Activated T-helper 1 cell treated with anti-CD3 and anti-CD28 coated beads, Interleukin-12 subunit alpha, Interleukin-12 subunit beta, Interleukin-2, Interleukin-4 antibody, amounts not matched to agents 30 ng/mL and 10 ng/mL and 1 ng/mL, durations not matched to agents 14 hours and 24 hours and 36 hours (primary cell): ENCODE data around the gene PLCB3. TPM values are rescaled to one million over a fixed set of nuclear protein-coding genes. Genes with fewer than 3 reads are reported as not detected.
A peak's percentile ranks its signal among the peaks of the same experiment; 100 is the strongest.

ENCODE experiments used
- DNase-seq: peaks from one replicate; pipeline ENCODE4 v3.0.0; 2021; ENCODE audit warnings: low spot score
- H3K27ac Mint-ChIP-seq: one replicate; pipeline ENCODE4 v1.8.0; 2021; ENCODE audit warnings: mild to moderate bottlenecking, mixed read lengths
- H3K27me3 Mint-ChIP-seq: one replicate; pipeline ENCODE4 v1.8.0; 2022; ENCODE audit warnings: mild to moderate bottlenecking, moderate library complexity, mixed read lengths; ENCODE audit not compliant: insufficient read depth
- H3K36me3 Mint-ChIP-seq: one replicate; pipeline ENCODE4 v1.8.0; 2021; ENCODE audit warnings: low read depth, mixed read lengths
- H3K4me1 Mint-ChIP-seq: one replicate; pipeline ENCODE4 v1.8.0; 2021; ENCODE audit warnings: low read depth, mixed read lengths
- H3K4me3 Mint-ChIP-seq: one replicate; pipeline ENCODE4 v1.8.0; 2021; ENCODE audit warnings: mild to moderate bottlenecking, moderate library complexity, mixed read lengths
- H3K9me3 Mint-ChIP-seq: one replicate; pipeline ENCODE4 v1.8.0; 2021; ENCODE audit warnings: mixed read lengths
- intact Hi-C: fragments of 100-400 bp; cut with micrococcal nuclease; formaldehyde crosslinking; loops from one replicate; pipeline ENCODE4 v1.15.1; 2024
- total RNA-seq: library from RNA; stranded (reverse); gene quantifications from 2 replicates; pipeline ENCODE4 v1.2.3, GENCODE V29; 2022

Gene PLCB3
- total RNA-seq, 1 donor from 2014 or later = 14.2 TPM

GRCh38 chr11:64285885-64286800, 34.8 kb downstream of the PLCB3 start:
- intact Hi-C loops = loop anchor here (1.0 to 10.0 kb wide), 6 partner anchors 16 to 311 kb away; partner anchors contain the start of genes CCDC88B, COX8A, ESRRA and PRDX5
- no peak for DNase-seq
- H3K9me3 Mint-ChIP-seq = no peaks in the 10 kb centered on the region

DNA sequence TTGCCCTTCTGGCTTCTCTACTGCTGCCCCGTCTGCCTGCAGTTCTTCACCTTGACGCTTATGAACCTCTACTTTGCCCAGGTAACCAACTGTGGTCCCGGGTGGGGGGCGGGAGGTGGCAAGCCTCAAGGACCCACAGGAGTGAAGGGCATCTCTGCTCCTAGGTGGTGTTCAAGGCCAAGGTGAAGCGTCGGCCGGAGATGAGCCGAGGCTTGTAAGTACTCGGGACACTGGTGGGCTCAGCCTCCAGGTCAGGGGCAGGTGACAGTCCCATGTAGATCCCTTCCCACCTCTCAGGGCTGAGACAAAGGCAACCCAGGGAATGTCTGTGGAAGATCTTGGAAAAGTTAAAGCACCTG, 35.5 kb downstream of the PLCB3 start:
- Mint-ChIP-seq H3K27me3 (peaks cover 16% of the 10 kb centered on the region), H3K4me1 (peaks cover 27% of the 10 kb centered on the region), H3K9me3 (no peaks in the 10 kb centered on the region), H3K4me3 (peak overlapping the region; percentile 86), H3K36me3 (peaks cover 8% of the 10 kb centered on the region), H3K27ac (peak overlapping the region; percentile 80)
- intact Hi-C loops = loop anchor here (10.0 kb wide), 1 partner anchor 312 kb away; the partner anchor contains the start of gene COX8A
- DNase-seq = no peak

More at GRCh38 chr11:64285885-64286800, 34.8 kb downstream of the PLCB3 start:
- Mint-ChIP-seq H3K27ac (peak overlapping the region; percentile 80), H3K4me3 (peak overlapping the region; percentile 86), H3K36me3 (peaks cover 13% of the 10 kb centered on the region), H3K27me3 (peaks cover 14% of the 10 kb centered on the region), H3K4me1 (peaks cover 33% of the 10 kb centered on the region)

- intact Hi-C loops = loop anchor here (10.0 kb wide), 1 partner anchor 313 kb away; the partner anchor contains the start of gene COX8A
- no peak overlapping the region for H3K27ac Mint-ChIP-seq
- H3K4me3 Mint-ChIP-seq = peak overlapping the region; percentile 58
- H3K27me3 Mint-ChIP-seq = peaks cover 19% of the 10 kb centered on the region
- no peaks in the 10 kb centered on the region for H3K9me3 Mint-ChIP-seq
- H3K4me1 Mint-ChIP-seq = peaks cover 24% of the 10 kb centered on the region
- no peak for DNase-seq
- H3K36me3 Mint-ChIP-seq = peaks cover 5% of the 10 kb centered on the region
These were observed 36.5 kb downstream of the PLCB3 start for GRCh38 chr11:64287676-64288352.

DNA sequence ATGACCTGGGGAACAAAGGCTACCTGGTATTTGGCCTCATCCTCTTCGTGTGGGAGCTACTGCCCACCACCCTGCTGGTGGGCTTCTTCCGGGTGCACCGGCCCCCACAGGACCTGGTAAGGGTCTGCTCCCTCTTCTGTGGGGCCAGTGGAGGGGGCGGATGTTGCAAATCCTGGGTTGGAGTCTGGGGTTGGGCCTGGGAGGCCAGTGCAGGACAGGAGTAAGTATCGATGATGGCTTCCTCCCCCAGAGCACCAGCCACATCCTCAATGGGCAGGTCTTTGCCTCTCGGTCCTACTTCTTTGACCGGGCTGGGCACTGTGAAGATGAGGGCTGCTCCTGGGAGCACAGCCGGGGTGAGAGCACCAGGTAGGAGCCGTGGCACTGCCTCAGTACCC, 37.0 kb downstream of the PLCB3 start:
- Mint-ChIP-seq H3K4me3 (no peak overlapping the region), H3K27me3 (peaks cover 24% of the 10 kb centered on the region), H3K4me1 (peaks cover 21% of the 10 kb centered on the region), H3K9me3 (no peaks in the 10 kb centered on the region), H3K27ac (no peak overlapping the region), H3K36me3 (peaks cover 5% of the 10 kb centered on the region)
- no peak for DNase-seq
- intact Hi-C loops = loop anchor here (10.0 kb wide), 1 partner anchor 314 kb away; the partner anchor contains the start of gene COX8A

- Mint-ChIP-seq H3K9me3 (no peaks in the 10 kb centered on the region), H3K36me3 (peaks cover 5% of the 10 kb centered on the region), H3K4me1 (peaks cover 16% of the 10 kb centered on the region), H3K27ac (no peak overlapping the region), H3K4me3 (no peak overlapping the region), H3K27me3 (peaks cover 30% of the 10 kb centered on the region)
- intact Hi-C loops = loop anchor here (10.0 kb wide), 1 partner anchor 314 kb away; the partner anchor contains the start of gene COX8A
- no peak for DNase-seq
These were observed 37.8 kb downstream of the PLCB3 start for GRCh38 chr11:64289002-64289564.

DNA sequence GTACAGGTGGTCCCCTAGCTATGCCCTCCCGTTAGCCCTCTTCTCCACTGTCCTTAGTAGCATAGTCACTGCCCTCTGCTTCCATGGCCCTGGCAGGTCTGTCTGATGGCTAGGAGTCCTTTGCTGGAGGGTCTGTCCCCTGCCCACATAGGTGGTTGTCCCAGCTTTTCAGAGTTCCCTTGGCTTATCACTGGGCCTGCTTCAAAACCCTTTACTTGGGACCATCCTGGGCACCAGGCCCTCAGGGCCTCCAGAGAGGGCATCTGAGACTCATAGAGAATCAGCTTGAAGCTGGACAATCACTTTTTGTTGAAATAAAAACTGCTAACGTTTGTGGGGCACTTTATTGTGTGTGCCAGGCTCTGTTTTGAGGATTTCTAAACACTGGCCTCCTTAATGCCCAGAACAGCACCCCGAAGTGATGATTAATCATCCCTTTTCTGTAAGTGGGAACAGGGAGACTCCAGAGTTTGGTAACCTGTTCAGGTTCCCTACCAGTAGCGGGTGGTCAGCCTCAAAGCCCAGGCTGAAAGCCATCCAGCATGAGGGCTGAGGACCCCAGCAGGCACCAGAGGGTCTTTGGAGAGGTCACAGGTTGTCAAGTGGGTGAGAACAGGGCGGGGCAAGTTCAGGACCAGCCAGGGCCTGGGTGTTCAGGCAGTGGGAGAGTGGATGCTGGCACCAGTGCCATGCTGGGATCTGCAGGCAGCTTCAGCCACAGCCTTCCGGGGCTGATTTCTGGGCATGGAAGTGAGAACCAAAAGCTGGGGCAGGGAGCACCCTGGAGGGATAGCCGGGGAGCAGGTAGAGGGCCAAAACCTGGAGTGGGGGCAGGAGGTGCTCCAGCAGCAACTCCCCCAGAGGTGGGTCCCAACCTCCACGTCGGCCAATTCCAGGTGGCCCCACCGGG, 39.3 kb downstream of the PLCB3 start:
- peaks cover 45% of the 10 kb centered on the region for H3K27me3 Mint-ChIP-seq
- peaks cover 5% of the 10 kb centered on the region for H3K36me3 Mint-ChIP-seq
- peak overlapping the region; percentile 65 for H3K4me3 Mint-ChIP-seq
- peak overlapping the region; percentile 63 for H3K27ac Mint-ChIP-seq
- no peaks in the 10 kb centered on the region for H3K9me3 Mint-ChIP-seq
- intact Hi-C loops = no loop called here
- no peak for DNase-seq
- peaks cover 16% of the 10 kb centered on the region for H3K4me1 Mint-ChIP-seq

- Mint-ChIP-seq H3K27me3 (peaks cover 52% of the 10 kb centered on the region), H3K27ac (peak within 1 kb of the TSS; percentile 63), H3K9me3 (no peaks in the 10 kb centered on the region), H3K4me1 (peaks cover 13% of the 10 kb centered on the region), H3K36me3 (peaks cover 5% of the 10 kb centered on the region), H3K4me3 (peak within 1 kb of the TSS; percentile 65)
- intact Hi-C loops = no loop called here
- DNase-seq = no peak
These were observed 40.0 kb downstream of the PLCB3 start, which contains the start of gene KCNK4 for GRCh38 chr11:64291262-64291751. KCNK4 (plus strand) TSS chr11:64291302; CDS start chr11:64293019, 1,717 bp downstream.

- peaks cover 7% of the 10 kb centered on the region for H3K4me1 Mint-ChIP-seq
- H3K9me3 Mint-ChIP-seq = no peaks in the 10 kb centered on the region
- H3K36me3 Mint-ChIP-seq = peaks cover 4% of the 10 kb centered on the region
- no peak overlapping the region for H3K4me3 Mint-ChIP-seq
- peaks cover 58% of the 10 kb centered on the region for H3K27me3 Mint-ChIP-seq
- no peak overlapping the region for H3K27ac Mint-ChIP-seq
- no peak for DNase-seq
- intact Hi-C loops = loop anchor here (1.0 kb wide), 1 partner anchor 9 kb away; no protein-coding TSS in a partner anchor
These were observed 40.6 kb downstream of the PLCB3 start for GRCh38 chr11:64291752-64292459.

DNA sequence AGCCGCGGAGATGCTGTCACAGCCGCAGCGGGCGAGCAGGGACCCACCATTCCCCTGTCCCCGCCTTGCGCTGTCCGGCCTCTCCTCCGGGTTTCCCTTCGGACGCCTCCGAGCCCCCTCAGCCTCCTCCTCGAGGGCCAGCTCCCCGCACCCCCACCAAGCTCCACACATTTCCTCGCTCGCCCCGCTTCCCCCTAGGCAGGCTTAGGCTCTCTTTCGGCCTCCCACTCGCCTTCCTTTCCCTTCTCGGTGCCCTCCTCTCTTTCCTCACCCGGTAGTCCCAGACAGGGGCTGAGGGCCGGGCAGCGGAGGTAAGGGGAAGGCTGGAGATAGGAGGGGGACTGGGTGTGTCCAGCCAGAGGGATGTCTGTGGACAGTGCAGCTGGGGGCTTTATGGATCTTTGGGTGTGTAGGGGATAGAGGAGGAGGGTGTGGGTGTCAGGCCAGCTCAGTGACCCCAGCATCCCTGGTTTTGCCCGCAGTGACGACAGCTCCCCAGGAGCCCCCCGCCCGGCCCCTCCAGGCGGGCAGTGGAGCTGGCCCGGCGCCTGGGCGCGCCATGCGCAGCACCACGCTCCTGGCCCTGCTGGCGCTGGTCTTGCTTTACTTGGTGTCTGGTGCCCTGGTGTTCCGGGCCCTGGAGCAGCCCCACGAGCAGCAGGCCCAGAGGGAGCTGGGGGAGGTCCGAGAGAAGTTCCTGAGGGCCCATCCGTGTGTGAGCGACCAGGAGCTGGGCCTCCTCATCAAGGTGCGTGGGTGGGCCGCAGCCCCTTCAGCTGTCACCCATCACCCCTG, 41.3 kb downstream of the PLCB3 start:
- Mint-ChIP-seq H3K4me1 (peaks cover 10% of the 10 kb centered on the region), H3K27me3 (peaks cover 64% of the 10 kb centered on the region), H3K4me3 (peak overlapping the region; percentile 53), H3K27ac (no peak overlapping the region), H3K36me3 (peaks cover 5% of the 10 kb centered on the region), H3K9me3 (no peaks in the 10 kb centered on the region)
- intact Hi-C loops = loop anchor here (1.0 kb wide), 1 partner anchor 9 kb away; no protein-coding TSS in a partner anchor
- no peak for DNase-seq

- intact Hi-C loops = no loop called here
These were observed 43.4 kb downstream of the PLCB3 start for GRCh38 chr11:64294774-64295173.

GRCh38 chr11:64295760-64296159, 44.4 kb downstream of the PLCB3 start:
- no peak for DNase-seq
- peaks cover 7% of the 10 kb centered on the region for H3K36me3 Mint-ChIP-seq
- intact Hi-C loops = no loop called here
- peaks cover 80% of the 10 kb centered on the region for H3K27me3 Mint-ChIP-seq
- H3K9me3 Mint-ChIP-seq = no peaks in the 10 kb centered on the region
- no peak overlapping the region for H3K27ac Mint-ChIP-seq
- H3K4me3 Mint-ChIP-seq = no peak overlapping the region
- peaks cover 13% of the 10 kb centered on the region for H3K4me1 Mint-ChIP-seq

More at GRCh38 chr11:64294774-64295173, 43.4 kb downstream of the PLCB3 start:
- Mint-ChIP-seq H3K36me3 (peaks cover 8% of the 10 kb centered on the region), H3K27ac (no peak overlapping the region), H3K4me1 (peaks cover 11% of the 10 kb centered on the region), H3K4me3 (no peak overlapping the region), H3K9me3 (no peaks in the 10 kb centered on the region), H3K27me3 (peaks cover 81% of the 10 kb centered on the region)
- no peak for DNase-seq
